G401.6 (cell line): ENCODE data around the gene KRT4.
"Not testable (repeated sequence)": the region's sequence is repeated elsewhere in the genome, so short reads cannot be mapped to it uniquely, and the experiment has no call there.

ENCODE experiments used
- FAIRE-seq: peaks from 2 replicates; lab custom pipeline; 2012; peaks lifted over from hg19 to GRCh38; lab: Jason Lieb, UNC

Gene KRT4

DNA sequence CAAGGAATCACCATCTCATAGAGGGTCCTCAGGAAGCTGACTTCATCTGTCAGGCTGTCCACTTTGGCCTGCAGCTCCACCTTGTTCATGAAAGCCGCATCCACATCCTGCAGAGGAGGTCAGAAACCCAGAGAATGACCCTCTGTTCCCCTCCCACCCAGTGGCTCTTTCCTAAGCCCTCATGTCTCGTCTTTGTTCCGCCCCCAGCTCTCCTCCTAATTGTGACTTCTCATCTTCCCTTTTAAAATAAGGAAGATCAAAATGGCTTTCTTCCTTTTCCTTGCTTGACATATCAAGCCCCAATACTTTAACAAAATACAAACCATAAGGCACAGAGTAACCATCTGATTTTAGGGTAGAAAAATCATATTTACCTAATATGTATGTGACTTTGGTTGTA lies 41.1 kb downstream of the KRT4 start:
- no peak for FAIRE-seq

DNA sequence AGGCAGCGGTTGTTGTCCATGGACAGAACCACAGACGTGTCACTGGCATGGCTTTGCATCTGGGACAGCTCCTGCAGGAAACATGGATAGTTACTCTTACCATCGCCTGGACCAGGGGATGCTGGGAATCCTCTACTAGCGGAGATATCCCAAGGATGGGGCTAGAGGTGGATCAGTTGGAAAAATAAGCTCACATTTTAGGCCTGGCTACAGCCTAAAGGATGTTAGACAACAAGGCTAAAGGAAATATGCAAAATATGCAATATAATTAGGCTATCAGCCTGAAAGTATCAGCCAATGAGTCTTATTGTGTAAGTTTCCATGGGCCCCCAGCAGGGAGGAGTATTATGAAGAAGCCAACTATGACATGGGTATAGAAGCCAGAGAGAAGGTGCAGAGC lies 41.7 kb downstream of the KRT4 start:
- no peak for FAIRE-seq

DNA sequence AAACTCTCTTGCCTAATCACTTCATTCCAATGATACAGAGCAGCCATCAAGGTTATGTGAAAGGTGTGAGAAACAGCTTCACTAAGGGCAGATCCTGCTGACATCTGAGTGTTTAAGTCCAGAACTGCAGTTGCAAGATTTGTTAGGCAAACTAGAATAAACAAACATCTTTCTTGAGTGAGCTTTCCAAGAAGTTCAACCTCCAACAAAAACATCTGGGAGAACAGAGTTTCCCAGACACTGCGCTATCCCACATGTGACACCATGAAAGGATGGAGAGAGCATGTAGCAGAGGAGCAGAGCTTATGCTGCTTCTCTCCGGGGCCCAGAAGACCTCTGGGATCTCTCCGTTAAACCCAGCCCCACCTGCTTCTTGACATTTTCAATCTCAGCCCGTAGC lies 42.4 kb downstream of the KRT4 start:
- no peak for FAIRE-seq

DNA sequence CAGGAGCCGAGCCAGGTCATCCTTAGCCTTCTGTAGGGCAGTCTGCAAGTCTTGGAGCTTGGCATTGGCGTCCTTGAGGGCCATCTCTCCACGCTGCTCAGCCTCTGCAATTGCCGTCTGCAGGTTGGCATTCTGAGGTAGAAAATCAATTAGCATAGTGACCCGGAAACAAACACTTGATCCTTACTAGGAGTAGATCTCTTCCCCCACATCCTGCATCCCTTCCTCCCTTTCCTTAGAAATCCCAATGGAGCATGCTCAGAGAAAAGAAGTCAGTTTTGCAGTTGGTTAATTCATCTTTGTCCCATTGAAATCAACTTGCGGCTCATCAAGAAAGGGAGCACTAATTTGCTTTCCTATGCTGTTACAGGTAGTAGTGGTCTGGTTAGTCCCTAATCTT lies 42.8 kb downstream of the KRT4 start:
- FAIRE-seq = no peak

DNA sequence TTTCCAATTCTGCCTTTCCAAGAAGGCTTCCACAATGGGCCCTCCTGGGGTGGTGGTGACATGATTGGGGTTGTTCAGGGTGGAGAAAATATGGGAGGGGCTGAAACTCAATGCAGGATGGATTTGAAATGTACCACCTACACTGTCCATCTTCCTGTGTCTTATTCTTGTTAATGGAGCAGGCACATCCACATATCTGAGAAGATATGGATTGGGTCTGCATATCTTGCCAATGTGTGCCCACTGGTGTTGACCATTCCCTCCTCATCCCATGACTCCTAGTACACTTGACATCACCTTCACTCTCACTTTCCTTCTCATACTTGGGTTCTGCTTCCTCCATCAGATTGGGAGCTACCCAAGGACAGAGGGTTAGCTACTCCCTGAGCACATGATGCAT lies 44.0 kb downstream of the KRT4 start:
- FAIRE-seq = no peak

DNA sequence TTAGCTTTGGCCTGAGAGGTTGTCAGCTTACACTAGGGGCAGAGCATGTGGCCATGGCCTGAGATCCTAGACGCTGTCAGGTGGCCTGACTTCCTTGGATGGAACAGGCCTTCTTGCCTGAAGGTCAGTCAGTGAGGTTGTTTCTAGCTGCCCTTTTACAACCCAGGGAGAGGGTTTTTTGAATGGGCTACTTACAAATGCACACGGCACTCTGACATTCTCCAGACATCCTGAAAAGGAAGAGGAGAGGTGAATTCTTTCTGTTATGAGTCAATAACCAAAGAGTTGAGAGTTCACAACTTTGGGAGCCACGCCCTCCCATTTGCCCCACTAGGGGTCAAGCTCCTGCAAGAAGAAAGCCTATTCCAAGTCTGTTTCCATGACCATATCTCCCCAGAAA lies 44.6 kb downstream of the KRT4 start:
- no peak for FAIRE-seq

DNA sequence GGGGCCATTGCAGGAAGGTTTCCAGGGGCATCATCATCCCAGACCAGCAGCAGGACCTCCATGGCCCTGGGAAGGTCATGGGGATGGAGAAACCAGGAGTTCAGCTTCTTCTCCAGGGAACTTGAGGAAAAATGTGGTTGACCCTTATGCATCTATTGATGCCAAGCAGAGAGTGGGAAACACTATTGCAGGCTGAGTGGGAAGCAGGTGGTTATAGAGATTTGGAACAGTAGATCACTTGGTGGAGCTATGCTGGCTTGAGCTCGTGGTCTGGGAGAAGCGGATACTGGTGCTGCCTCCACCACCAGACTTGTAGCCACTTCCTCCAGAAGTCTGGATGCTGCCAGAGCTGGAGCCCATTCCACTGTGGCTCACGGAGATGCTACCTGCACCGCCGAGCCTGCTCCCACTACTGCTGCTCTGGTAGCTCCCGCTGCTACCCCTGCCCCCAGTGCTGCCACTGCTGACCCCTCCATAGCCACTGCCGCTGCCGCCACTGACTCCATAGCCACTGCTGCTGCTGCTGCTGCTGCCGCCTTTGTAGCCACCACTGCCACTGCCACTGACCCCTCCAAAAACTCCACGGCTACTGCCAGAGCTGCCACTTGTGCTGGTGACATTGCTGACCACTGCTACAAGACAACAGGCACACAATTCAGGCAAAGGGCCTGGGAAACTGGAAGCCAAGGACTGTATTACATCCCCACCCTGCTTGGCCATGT lies 45.3 kb downstream of the KRT4 start:
- no peak for FAIRE-seq

DNA sequence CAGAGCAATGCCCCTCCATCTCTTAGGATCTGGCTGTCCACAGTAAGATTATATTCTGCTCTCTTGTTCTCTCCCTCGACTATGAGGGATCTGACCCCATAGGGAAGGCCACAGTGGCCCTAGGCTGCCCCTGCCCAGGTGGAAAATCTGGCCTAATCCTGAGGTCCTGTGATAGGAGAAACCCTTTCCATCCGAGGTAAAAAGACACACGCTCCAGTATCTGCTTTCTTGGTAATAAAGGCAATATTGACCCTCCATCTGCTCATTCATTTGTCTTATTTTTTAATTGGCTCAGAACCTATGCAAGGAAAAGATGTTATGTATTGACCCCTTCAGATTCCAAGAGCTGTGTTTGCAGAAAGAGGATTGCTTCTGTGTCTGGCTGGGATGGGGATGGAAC lies 46.5 kb downstream of the KRT4 start:
- FAIRE-seq = no peak

DNA sequence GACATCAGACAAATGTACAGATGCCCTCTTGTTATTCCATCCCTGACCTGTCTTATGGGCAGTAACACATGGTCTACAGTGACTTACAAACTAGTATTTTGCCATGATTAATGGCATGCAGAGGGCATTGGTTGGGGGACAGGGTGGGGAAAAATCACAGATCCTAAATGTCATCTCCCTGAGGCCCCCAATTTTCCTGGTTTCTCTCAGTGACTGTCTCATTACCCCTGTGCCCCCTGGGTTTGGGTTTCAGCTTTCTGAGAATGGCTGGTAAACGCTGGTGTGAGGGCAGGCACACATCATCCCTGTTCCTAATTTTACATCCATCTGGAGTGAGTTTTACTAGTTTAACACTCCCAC lies 46.9 kb downstream of the KRT4 start:
- no peak for FAIRE-seq

DNA sequence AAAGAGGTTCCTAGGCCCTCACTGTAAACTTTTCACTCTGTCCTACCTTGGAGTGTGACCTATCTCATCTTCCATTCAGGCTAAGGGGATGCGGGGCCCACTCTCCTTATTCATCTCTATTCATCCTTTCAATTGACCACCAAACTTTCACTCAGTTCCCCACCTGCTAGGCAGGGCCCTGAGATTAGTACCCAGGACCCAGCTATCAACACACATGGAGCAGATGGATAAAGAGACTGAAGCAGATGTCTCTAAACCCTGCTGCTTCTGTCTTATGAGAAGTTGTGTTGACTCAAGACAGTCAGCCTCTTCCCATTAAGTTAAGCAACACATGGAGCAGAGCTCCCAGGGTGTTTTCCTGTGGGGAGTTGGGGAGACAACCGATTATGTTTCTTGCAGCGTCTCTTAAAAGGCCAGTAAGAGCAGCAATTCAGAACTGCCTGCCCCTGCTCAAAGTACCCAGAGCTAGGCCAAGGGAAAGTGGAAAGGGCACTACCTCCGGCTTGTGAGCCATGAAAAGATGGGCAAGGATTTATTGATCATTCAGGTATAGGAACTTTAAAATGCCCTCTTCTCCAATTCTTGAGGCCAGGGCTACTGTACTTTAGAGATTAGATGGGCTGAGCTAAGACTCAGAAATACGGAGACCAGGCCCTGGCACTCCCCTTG lies 47.4 kb downstream of the KRT4 start:
- no peak for FAIRE-seq

DNA sequence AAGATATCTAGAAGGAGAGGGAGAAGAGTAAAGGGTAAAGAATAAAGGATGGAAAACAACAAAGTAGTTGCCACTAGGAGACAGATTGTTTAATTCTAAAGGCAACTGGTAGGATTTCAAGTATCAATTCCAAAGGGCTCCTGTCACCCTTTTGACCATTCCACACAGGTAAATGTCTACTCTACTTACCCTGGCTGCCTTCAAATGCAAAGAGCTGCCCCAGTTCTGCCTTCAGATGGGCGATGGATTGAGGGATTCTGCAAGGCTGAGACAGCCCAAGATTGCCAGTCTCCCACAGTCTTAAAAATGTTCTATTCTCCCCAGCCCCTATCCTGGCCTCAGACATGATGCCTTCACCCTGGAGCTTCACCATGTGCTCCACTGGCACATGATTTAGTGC lies 48.2 kb downstream of the KRT4 start:
- FAIRE-seq = no peak

DNA sequence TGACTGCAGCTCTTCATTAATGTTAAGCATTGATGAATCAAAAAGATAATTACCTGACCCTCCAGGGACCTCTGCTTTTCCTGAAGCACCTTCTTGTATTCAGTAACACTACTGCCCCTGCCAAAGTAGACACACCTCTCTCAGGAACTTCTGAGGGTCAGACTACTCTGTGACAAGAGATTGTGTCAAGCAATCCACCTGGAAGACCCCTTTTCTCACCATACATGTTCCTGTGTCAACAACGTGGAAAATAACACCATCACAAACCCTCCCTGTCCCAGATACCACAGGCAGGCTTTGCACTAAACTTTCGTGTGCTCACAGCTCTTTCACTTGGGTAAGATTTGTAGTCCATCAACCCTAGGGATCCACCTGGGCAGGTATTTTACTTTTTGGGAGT lies 49.9 kb downstream of the KRT4 start:
- FAIRE-seq = no peak

DNA sequence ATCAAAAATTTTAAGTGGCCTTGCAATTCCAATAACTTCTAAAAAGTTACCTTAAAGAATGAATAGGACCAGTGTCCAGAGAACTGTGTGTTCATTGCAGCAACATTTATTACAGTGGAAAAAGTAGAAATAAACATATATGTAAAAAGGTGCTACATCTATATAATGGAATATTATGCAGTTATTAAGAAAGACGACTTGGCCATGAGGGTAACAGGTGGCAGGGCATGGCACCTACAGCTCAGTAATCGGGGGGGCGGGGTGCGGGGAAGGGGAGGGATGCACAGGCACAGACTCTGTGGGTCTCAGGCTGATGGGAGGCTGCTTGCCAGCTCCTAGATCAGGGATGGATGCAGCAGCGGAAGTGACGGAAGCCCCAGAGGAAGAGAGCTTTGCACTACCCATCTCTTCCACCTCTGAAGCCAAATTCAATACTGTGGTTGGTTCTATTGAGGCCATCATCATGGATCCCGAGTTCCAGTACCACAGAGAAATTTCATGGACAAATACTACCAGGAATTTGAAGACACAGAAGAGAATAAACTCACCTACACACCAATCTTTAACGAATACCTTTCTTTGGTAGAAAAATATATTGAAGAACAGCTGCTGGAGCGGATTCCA lies 50.8 kb downstream of the KRT4 start:
- no peak for FAIRE-seq

DNA sequence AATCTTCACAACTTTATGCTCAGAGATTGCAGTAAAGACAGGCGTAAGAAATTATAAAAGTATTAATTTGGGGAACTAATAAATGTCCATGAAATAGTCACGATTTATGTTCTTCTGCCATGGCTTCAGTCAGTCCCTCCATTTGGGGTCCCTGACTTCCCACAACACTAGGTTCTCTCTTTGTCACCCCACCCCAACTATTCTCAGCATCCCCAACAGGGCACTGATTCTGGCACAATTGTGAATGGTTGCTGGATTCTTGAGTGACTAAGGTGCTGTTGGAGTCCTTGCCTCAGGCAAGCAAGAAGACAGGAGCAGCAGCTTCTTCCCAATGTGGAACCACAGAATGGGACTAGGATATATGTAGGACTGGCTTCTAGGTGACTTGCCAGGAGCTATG lies 52.1 kb downstream of the KRT4 start:
- FAIRE-seq = no peak

DNA sequence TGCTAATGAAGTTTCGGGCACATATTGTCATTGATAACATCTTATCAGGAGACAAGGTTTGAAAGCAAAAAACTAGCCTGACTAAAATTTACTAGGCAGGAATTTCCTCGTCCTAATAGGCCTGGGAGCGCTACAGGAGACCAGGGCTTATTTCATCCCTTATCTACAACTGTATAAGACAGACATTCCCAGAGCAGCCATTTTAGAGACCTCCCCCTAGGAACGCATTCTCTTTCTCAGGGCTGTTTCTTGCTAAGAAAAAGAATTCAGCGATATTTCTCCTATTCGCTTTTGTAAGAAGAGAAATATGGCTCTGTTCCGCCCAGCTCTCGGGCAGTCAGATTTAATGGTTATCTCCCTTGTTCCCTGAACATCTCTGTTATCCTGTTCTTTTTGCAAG lies 52.7 kb downstream of the KRT4 start:
- not testable (repeated sequence) for FAIRE-seq

DNA sequence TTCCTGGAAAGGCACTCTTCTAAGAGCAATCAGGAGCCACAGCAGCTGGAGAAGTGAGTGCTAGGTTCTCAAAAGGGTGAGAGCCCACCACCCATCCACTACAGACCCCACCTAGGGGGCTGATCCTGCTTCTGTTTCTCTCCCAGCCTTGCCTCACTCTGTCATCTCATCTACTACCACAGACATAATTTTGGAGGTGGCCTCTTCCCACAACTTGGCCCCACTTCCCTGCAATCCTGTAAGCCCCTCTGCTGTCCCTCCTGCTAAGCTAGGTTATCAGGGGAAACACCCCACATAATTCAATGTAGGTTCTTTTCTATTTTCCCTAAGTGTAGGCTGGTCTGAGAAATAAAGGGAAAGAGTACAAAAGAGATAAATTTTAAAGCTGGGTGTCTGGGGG lies 53.3 kb downstream of the KRT4 start:
- FAIRE-seq = no peak

DNA sequence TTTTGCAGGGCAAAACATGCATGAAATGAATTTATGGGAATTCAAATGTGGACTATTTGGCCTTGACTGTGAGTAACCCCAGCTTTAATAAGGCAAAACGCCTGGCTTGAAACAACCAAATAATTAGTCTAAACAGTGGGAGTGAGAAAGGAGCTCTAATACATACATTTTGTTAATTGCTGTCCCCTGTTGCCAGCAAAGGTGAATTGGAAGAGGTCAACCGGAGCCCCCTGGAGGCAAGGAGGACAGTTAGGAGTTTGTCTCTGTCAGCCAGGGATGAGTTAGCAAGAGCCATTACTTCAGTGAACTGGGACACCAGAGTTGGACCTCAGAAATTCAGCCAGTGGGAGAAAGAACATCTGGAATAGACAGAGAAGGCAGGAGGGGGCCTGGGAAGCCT lies 54.2 kb downstream of the KRT4 start:
- no peak for FAIRE-seq

DNA sequence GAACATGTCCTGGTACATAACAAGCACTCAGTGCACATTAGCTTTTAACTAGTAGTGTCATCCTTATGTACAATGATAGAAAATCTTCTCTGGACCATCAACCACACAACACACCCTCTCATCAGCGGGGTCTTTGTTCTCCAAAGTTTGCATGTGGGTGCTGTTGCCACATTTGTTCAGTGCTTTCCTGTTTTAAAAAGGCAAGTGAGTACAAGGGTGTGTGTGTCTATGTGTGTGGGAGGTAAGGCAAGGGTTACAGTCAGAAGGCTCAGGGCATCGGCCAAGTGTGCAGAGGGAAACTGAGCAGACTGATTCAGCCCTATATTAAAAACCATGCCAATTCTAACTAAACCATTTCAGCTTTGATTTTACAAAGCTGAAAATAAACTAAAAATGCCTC lies 54.7 kb downstream of the KRT4 start:
- no peak for FAIRE-seq

DNA sequence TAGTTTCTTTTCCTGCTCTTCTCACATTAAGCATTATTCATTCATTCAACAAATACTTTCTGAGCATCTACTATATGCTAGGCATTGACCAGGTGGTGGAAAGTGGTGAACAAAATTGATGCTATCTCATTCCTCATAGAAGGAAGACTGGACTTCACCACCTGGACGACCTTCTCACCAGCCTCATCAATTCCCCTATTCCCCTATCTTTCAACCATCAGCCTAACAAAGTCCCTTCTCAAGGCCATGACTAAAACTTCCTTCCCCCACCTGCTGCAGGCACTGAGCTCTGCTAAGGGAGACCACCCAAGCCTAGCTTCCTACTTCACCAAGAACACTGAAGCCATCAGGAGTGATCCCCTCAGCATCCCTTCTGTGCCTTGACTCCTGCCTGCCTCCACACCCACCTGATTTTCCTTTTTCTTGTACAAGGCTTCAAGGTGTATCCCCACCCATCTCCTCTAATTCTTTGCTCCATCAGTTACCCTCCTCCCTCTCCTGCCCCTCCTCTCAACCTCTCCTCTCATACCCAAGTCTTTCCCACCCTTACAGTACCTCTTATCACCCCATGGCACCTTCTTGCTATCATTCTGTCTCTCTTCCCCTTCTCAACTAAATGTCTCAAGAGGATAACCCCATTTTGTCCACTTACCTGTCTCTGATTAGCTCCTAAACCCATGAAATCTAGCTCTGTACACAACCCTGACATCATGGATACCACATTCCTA lies 56.3 kb downstream of the KRT4 start:
- no peak for FAIRE-seq
